Activated CD8-positive, alpha-beta T cell treated with anti-CD3 and anti-CD28 coated beads, Interleukin-2, amount 10 ng/mL, durations not matched to agents 7 days and 5 days (primary cell): ENCODE measurements around the gene PISD. TPM values are rescaled to one million over a fixed set of nuclear protein-coding genes. Genes with fewer than 3 reads are reported as not detected.

Experiments
- ATAC-seq: fragments of 150-1000 bp; cut with Tn5 transposase; one replicate; pipeline ENCODE4 v1.10.0; 2021; ENCODE audit warnings: moderate library complexity
- CTCF ChIA-PET: fragments of 350-600 bp; sonication (Branson Sonifier 250); formaldehyde crosslinking; loops from one replicate; lab custom pipeline; 2021; ENCODE audit warnings: antibody characterized with exemption; lab: Charles Lee
- POLR2A ChIA-PET: fragments of 350-600 bp; sonication (Branson Sonifier 250); formaldehyde crosslinking; loops from one replicate; lab custom pipeline; 2021; ENCODE audit warnings: antibody characterized with exemption; lab: Charles Lee
- DNase-seq: peaks from one replicate; pipeline ENCODE4 v3.0.0-alpha.2; 2020
- H3K27ac Mint-ChIP-seq: one replicate; pipeline ENCODE4 v1.8.0; 2021; ENCODE audit warnings: mild to moderate bottlenecking, mixed read lengths
- H3K27me3 Mint-ChIP-seq: one replicate; pipeline ENCODE4 v1.8.0; 2021; ENCODE audit warnings: low read depth, mixed read lengths
- H3K36me3 Mint-ChIP-seq: one replicate; pipeline ENCODE4 v1.8.0; 2021; ENCODE audit warnings: low read depth, mixed read lengths
- H3K4me1 Mint-ChIP-seq: one replicate; pipeline ENCODE4 v1.8.0; 2021; ENCODE audit warnings: low read depth, mixed read lengths
- H3K4me3 Mint-ChIP-seq: one replicate; pipeline ENCODE4 v1.8.0; 2021; ENCODE audit warnings: mild to moderate bottlenecking, mixed read lengths
- H3K9me3 Mint-ChIP-seq: one replicate; pipeline ENCODE4 v1.8.0; 2022; ENCODE audit warnings: mixed read lengths; ENCODE audit not compliant: insufficient read depth
- total RNA-seq, 2 experiments: library from RNA; stranded (reverse); gene quantifications; one replicate each; pipeline ENCODE4 v1.2.3, GENCODE V29; 2021

PISD gene
- total RNA-seq, 2 experiments from 2014 or later: 28.8 to 29.2 TPM

DNA sequence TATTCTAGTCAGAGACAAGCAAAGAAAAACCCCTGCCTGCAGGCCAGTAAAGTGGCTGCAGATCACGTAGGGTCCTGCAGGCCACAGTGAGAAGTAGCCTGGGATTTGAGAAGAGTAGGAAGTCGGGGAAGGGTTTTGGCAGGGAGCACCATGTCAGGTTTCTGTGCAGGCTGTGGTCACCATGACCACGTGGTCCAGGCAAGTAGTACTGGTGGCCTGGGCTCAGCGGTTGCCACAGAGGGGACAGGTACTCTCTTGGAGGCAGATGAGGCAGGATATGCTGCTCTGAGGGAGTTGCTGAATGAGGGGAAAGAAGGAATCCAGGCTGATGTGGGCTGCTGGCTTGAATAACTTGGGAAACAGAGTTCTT is 46.5 kb downstream of the PISD start:
- ChIA-PET POLR2A (no interaction called here), CTCF (interaction anchor here (1.8 kb wide), 1 partner anchor 59 kb away, joined by 5 read pairs; no protein-coding TSS in a partner anchor)
- Mint-ChIP-seq H3K4me3 (no peak overlapping the region), H3K27ac (peak overlapping the region; percentile 74), H3K4me1 (peaks cover 16% of the 10 kb centered on the region), H3K9me3 (no peaks in the 10 kb centered on the region), H3K27me3 (no peaks in the 10 kb centered on the region), H3K36me3 (peaks cover 36% of the 10 kb centered on the region)
- DNase-seq: no peak
- no peak for ATAC-seq

DNA sequence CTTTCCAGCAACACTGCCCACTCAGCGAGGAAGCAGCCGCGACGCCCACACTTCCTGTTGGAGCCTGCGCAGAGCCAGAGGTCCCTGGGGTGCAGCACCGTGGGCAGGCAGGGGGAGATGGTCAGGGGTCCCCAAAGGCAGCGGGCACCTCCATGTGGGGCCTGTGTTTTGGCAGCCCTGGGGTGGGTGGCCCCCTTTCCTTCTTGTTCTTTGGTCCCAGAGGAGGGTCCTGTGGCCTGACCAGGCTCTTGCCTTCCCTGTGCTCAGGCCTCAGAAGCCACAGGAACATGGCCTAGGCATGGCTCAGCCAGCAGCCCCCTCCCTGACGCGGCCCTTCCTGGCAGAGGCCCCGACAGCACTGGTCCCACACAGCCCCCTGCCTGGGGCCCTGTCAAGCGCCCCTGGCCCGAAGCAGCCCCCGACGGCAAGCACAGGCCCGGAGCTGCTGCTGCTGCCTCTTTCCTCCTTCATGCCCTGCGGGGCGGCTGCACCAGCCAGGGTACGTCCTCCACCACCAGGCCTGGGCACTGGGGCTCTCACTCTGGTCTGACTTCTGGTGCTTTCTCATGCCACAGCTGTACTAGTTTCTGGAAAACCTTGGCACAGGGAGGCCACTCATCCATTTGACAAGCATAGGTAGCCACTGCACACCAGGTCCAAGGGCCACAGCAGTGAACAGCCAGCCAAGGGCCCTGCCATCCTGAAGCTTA is 47.1 kb downstream of the PISD start:
- CTCF ChIA-PET: interaction anchor here (1.1 kb wide), 1 partner anchor 19 kb away, joined by 3 read pairs; no protein-coding TSS in a partner anchor
- Mint-ChIP-seq H3K27ac (peak overlapping the region; percentile 74), H3K36me3 (peaks cover 40% of the 10 kb centered on the region), H3K4me3 (no peak overlapping the region), H3K27me3 (no peaks in the 10 kb centered on the region), H3K4me1 (peaks cover 16% of the 10 kb centered on the region), H3K9me3 (no peaks in the 10 kb centered on the region)
- DNase-seq: no peak
- POLR2A ChIA-PET: interaction anchor here (1.1 kb wide), 1 partner anchor 180 kb away, joined by 3 read pairs; no protein-coding TSS in a partner anchor
- ATAC-seq: no peak

DNA sequence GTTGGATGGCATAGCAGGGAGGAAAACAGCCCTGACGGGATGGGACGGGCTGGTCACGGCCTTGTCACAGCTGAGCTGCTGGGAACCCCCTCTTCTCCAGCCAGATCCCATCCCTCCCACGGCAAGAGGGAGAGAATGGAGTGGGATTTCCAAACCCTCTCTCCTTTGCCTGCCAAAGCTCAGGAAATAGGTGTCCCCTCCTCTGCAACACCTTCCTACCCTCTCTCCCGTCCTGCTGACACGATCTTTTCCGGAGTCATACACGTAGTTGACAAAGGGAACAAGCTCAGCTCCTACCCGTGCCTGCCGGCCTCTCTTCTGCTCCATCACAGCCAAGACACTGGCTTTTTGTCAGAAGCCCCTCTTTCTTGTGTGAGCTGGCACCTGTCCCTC is 48.1 kb downstream of the PISD start:
- Mint-ChIP-seq H3K9me3 (no peaks in the 10 kb centered on the region), H3K36me3 (peaks cover 39% of the 10 kb centered on the region), H3K4me1 (peaks cover 16% of the 10 kb centered on the region), H3K27ac (peak overlapping the region; percentile 53), H3K27me3 (no peaks in the 10 kb centered on the region), H3K4me3 (no peak overlapping the region)
- CTCF ChIA-PET: interaction anchor here (1.1 kb wide), 1 partner anchor 20 kb away, joined by 3 read pairs; no protein-coding TSS in a partner anchor
- no peak for DNase-seq
- no peak for ATAC-seq
- POLR2A ChIA-PET: interaction anchor here (0.7 kb wide), 1 partner anchor 16 kb away, joined by 4 read pairs; no protein-coding TSS in a partner anchor

DNA sequence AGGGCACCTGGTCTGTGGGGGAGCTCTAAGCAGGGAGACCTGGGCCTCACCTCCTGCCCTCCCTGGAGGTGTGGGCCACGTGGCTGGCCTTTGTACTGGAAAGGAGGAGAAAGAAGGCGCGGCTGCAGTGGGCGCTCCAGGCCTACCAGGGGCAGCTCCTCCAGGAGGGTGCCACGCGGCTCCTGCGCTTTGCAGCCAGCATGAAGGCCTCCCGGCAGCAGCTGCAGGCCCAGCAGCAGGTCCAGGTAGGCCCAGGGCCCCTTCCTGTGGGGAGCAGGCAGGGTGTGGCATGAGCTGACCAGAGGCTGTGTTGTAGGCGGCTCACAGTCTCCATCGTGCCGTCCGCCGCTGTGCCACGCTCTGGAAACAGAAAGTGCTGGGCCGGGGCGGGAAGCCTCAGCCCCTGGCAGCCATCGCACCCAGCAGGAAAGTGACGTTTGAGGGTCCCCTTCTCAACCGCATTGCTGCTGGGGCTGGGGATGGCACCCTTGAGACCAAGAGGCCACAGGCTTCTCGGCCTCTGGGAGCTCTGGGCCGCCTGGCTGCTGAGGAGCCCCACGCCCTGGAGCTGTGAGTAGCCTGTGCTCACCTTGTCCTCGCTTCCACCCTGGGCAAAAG is 48.6 kb downstream of the PISD start:
- POLR2A ChIA-PET: interaction anchor here (1.0 kb wide), 1 partner anchor 60 kb away, joined by 3 read pairs; no protein-coding TSS in a partner anchor
- Mint-ChIP-seq H3K4me1 (peaks cover 16% of the 10 kb centered on the region), H3K36me3 (peaks cover 34% of the 10 kb centered on the region), H3K9me3 (no peaks in the 10 kb centered on the region), H3K4me3 (no peak overlapping the region), H3K27me3 (no peaks in the 10 kb centered on the region), H3K27ac (peak overlapping the region; percentile 53)
- CTCF ChIA-PET: no interaction called here
- ATAC-seq (no peak), DNase-seq (no peak)

DNA sequence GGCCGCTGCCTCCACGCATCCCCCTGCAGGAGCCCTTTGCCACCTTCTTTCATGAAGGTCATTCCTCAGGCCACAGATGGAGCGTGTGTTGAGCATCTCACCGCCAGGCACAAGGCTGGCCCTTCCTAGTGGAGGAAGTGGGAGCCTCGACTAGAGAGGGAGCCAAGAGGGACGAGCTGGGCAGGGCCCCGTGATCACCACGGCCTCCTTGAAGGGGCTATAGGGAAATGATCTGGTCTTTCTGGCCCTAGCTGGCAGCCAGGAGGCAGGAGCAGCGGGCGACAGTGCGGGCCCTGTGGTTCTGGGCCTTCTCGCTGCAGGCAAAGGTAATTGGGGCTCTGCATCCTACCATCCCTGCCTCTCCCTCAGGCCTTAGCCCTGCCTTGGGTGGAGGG is 49.1 kb downstream of the PISD start:
- H3K9me3 Mint-ChIP-seq: no peaks in the 10 kb centered on the region
- H3K4me1 Mint-ChIP-seq: peaks cover 16% of the 10 kb centered on the region
- ChIA-PET POLR2A (interaction anchor here (1.0 kb wide), 1 partner anchor 59 kb away, joined by 3 read pairs; no protein-coding TSS in a partner anchor), CTCF (no interaction called here)
- H3K4me3 Mint-ChIP-seq: no peak overlapping the region
- ATAC-seq: no peak
- DNase-seq: no peak
- peak overlapping the region; percentile 55 for H3K27ac Mint-ChIP-seq
- H3K36me3 Mint-ChIP-seq: peaks cover 37% of the 10 kb centered on the region
- H3K27me3 Mint-ChIP-seq: no peaks in the 10 kb centered on the region

DNA sequence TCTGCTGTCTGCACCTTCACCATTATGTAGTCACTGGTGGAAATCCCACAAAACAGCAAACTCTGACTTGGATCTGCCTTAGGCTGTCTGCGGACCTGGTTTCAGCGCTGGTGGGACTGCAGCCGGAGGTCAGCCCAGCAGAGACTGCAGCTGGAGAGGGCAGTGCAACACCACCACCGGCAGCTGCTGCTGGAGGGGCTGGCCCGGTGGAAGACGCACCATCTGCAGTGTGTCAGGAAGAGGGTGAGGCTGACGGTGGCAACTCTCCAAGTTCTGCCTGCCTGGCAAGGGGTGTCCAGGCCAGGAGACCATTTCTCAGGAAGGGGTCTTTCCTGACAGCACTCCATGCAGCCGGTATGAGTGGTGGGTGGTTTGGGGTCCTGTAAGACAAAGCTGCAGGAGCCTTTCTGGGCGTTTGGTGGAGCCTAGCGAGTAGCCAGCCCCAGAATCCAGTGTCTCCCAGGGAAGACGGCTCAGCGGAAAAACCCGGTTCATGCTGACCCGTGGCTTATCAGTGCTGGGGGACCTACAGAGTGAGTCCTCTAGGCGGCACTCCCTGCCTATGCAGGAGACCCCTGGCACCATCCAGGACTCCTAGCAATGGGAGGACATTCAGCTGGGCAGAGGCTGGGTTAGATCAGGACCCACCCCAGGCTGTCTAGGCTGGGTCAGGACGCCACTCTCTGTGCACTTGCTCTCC is 50.8 kb downstream of the PISD start:
- Mint-ChIP-seq H3K27ac (peak overlapping the region; percentile 30), H3K36me3 (peaks cover 40% of the 10 kb centered on the region), H3K4me3 (no peak overlapping the region), H3K27me3 (no peaks in the 10 kb centered on the region), H3K9me3 (no peaks in the 10 kb centered on the region), H3K4me1 (peaks cover 12% of the 10 kb centered on the region)
- ChIA-PET POLR2A (no interaction called here), CTCF (no interaction called here)
- ATAC-seq: no peak
- no peak for DNase-seq

DNA sequence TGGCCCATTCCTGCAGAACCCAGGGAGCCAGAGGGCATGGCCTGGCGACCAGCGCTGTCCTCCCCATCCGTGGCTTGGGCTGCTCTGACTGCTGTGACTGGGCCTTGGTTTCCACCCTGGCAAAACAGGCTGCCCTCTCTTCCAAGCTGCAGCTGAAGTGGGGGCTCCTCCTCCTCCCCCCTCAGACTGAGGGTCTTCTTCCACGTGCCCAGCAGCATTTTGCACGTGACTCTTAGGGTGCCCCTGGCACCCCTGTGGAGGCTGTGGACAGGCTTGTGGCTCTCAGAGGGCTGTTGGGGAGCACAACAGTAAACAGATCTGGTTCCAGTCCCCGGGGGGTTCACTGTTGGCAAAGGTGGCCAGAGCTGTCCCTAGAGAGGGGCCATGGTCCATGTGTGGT is 51.4 kb downstream of the PISD start:
- no peak overlapping the region for H3K27ac Mint-ChIP-seq
- no peaks in the 10 kb centered on the region for H3K27me3 Mint-ChIP-seq
- POLR2A ChIA-PET: no interaction called here
- no peaks in the 10 kb centered on the region for H3K9me3 Mint-ChIP-seq
- H3K4me3 Mint-ChIP-seq: no peak overlapping the region
- H3K4me1 Mint-ChIP-seq: peaks cover 6% of the 10 kb centered on the region
- DNase-seq (no peak), ATAC-seq (no peak)
- CTCF ChIA-PET: no interaction called here
- H3K36me3 Mint-ChIP-seq: peaks cover 41% of the 10 kb centered on the region

DNA sequence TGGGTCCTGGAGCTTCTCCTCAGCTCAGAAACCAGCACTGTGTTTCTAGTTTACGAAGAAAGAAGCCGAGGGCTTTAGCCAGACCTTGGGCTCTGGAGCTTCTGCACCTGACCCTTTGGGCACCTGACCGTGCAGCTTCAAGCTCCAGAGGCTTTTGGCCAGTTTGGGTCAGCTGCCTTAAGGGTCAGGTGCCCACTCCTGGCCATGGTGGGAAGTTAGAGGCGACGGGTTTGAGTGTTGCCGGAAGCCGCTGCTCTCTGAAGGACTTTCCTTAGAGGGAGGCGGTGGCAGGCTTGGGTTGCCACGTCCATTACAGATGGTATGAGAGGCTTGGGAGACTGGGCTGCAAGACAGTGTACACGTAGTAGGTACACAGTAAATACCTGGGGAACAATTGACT is 52.3 kb downstream of the PISD start:
- H3K9me3 Mint-ChIP-seq: no peaks in the 10 kb centered on the region
- H3K36me3 Mint-ChIP-seq: peaks cover 37% of the 10 kb centered on the region
- H3K4me3 Mint-ChIP-seq: no peak overlapping the region
- ChIA-PET POLR2A (interaction anchor here (1.1 kb wide), 1 partner anchor 15 kb away, joined by 3 read pairs; no protein-coding TSS in a partner anchor), CTCF (no interaction called here)
- no peaks in the 10 kb centered on the region for H3K27me3 Mint-ChIP-seq
- H3K27ac Mint-ChIP-seq: peak overlapping the region; percentile 44
- ATAC-seq (no peak), DNase-seq (no peak)
- no peaks in the 10 kb centered on the region for H3K4me1 Mint-ChIP-seq

DNA sequence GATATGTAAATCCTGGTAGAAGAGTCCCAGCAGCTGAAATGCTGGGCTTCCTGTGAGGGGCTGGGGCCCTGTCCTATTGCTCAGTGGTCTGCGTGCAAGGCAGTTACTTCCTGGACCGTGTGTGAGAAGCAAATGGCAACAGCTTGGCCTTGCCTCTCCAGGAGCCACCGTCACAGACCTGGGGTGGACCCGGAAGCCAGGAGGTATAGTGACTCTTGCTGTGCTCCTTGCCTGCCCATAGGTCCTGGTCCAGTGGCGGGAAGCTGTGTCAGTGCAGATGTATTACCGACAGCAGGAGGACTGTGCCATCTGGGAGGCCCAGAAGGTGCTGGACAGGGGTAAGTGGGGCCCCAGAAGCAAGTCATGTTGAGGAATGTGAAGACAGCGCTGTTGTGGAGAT is 54.3 kb downstream of the PISD start:
- Mint-ChIP-seq H3K36me3 (peaks cover 37% of the 10 kb centered on the region), H3K4me3 (no peak overlapping the region), H3K27me3 (no peaks in the 10 kb centered on the region), H3K27ac (peak overlapping the region; percentile 64), H3K4me1 (no peaks in the 10 kb centered on the region), H3K9me3 (no peaks in the 10 kb centered on the region)
- ATAC-seq (no peak), DNase-seq (no peak)
- ChIA-PET POLR2A (no interaction called here), CTCF (no interaction called here)

DNA sequence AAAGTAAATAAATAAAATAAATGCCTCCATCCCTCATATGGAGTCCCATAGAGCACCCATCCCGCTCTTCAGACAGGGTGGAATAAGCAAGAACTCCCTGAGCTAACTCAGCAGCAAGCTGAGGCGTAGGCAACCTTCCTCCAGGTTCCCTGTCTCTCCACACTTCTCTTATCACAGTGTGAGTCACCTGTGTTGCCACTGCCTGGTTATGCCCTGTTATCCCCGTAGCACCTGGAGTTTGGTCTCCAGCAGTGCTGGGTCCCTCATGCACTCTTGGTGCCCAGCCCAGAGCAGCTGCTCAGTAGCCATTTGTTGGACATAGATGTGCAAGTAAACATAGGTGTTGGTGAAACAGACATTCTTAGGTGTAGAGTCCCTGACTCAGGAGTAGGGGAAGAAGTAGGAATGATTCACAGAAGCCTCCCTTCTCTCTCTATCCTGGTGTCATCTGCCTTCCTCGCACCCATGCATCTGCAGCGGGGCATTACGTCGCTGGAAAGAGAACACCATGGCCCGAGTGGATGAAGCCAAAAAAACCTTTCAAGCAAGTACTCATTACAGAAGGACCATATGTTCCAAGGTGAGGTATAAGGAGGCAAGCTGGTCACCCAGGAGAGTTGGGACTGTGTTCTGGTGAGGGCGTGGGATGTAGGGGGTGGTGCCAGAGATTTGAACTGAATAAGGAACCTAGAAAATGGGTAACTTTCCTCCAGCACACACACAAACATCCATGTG is 56.0 kb downstream of the PISD start:
- DNase-seq: no peak
- Mint-ChIP-seq H3K36me3 (peaks cover 44% of the 10 kb centered on the region), H3K27ac (peak overlapping the region; percentile 15), H3K9me3 (no peaks in the 10 kb centered on the region), H3K27me3 (no peaks in the 10 kb centered on the region), H3K4me1 (no peaks in the 10 kb centered on the region), H3K4me3 (no peak overlapping the region)
- ChIA-PET POLR2A (interaction anchor here (1.0 kb wide), 1 partner anchor 24 kb away, joined by 3 read pairs; no protein-coding TSS in a partner anchor), CTCF (no interaction called here)
- no peak for ATAC-seq
